ENCODE measurements around the gene NTRK3. TPM values are rescaled to one million over a fixed set of nuclear protein-coding genes. Genes with fewer than 3 reads are reported as not detected.

Gene NTRK3
- total RNA-seq, 1 donor = under 0.01 TPM

- no peak for DNase-seq (ENCODE audit: low read depth in 2 of 3, low spot score in 2 of 3)
Observed at GRCh38 chr15:88232771-88233201, 23.8 kb downstream of the NTRK3 start.

GRCh38 chr15:88231909-88232644, 24.5 kb downstream of the NTRK3 start:
- no peak for DNase-seq (ENCODE audit: low read depth in 2 of 3, low spot score in 2 of 3)

GRCh38 chr15:88230823-88231222, 25.7 kb downstream of the NTRK3 start:
- no peak for DNase-seq (ENCODE audit: low read depth in 2 of 3, low spot score in 2 of 3)

GRCh38 chr15:88225461-88225860, 31.1 kb downstream of the NTRK3 start:
- DNase-seq (ENCODE audit: low read depth in 2 of 3, low spot score in 2 of 3) = peak in 2 of 3 donors; percentile 10 to 23

DNA sequence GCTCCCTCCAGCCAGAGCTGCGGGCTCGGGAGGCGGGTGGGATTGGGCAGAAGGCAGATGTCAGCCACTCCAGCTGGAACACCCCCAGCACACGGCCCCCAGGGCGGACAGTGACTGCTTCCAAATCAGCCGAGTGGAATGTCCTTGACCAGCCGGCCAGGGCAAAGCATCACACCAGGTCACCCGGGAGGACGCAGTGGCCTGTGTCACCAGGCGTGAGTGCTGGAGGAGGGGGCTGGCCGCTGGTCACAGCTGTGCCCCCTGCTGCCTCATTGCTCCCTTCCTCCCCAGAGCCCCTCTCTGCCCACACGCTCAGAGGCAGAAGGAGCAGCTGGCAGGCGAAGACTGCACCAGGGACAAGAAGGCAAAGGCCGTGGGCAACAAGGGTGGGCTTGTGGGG, 33.5 kb downstream of the NTRK3 start:
- no peak for DNase-seq (ENCODE audit: low read depth in 2 of 3, low spot score in 2 of 3)

DNA sequence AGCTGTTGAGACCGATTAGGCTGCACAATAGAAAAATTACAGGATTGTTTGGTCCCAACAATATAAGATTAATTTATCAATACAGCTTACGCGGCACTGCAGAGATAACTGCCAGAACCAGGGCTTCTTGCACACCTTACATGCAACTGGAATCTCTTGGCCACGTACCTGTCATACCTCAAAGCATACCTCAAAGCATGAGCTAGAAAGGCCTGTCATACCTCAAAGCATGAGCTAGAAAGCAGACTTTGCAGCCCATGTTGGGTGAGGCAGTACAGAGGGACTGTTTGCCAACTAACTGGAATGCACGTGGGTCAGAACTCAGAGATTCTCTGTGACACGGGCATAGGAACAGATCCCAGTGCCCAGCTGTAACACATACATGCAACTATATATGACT, 34.7 kb downstream of the NTRK3 start:
- no peak for DNase-seq (ENCODE audit: low read depth in 2 of 3, low spot score in 2 of 3)

- no peak for DNase-seq (ENCODE audit: low read depth in 2 of 3, low spot score in 2 of 3)
Observed at GRCh38 chr15:88220443-88221335, 35.9 kb downstream of the NTRK3 start.

DNA sequence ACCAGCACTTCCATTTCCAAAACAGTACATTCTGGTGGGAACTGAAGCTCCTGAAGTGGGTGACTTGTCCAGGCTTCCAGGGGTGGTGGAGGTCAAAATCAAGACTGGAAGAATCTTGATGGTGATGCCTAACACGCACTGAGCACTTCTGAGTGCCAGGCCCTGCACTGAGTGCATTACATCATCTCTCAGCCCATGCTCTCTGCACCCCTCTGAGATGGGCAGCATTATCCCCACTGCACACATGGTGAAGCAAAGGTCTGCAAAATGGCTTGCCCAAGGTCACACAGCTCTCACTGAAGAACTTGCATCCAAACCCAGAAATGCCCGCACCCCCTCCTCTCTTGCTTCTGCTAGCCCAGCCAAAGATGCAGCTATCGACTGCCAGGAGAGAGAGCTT, 36.9 kb downstream of the NTRK3 start:
- no peak for DNase-seq (ENCODE audit: low read depth in 2 of 3, low spot score in 2 of 3)

DNA sequence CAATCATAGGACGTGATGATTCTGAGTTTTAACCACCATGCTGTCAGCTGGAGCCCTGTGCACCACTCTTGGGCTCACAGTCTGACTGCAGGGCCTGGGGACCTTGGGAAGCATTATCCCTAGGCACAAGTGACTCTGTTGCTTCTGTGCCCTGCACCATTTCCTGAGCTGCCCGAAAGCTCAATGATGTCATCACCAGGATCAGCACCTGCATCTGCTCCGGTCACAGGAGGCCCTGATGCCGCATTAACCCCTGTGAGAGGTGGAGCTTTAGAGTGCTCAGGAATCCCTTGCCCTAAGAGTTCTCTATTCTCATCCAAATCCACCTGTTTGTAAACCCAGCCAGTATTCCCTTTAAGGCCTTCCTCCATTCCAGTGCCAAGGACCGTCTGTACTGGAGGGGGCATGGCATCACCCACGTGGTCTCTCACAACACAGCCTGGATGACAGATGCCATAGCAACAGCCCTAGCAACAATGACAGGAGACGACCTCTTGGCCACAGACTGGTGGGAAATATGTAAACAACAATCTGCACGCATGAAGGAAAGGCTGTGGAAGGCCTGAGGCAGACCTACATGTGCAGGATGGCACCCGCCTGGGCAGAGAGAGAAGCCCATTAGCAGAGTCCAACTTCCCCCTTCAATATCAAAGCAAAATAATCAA, 37.9 kb downstream of the NTRK3 start:
- DNase-seq (ENCODE audit: low read depth in 2 of 3, low spot score in 2 of 3) = no peak

DNA sequence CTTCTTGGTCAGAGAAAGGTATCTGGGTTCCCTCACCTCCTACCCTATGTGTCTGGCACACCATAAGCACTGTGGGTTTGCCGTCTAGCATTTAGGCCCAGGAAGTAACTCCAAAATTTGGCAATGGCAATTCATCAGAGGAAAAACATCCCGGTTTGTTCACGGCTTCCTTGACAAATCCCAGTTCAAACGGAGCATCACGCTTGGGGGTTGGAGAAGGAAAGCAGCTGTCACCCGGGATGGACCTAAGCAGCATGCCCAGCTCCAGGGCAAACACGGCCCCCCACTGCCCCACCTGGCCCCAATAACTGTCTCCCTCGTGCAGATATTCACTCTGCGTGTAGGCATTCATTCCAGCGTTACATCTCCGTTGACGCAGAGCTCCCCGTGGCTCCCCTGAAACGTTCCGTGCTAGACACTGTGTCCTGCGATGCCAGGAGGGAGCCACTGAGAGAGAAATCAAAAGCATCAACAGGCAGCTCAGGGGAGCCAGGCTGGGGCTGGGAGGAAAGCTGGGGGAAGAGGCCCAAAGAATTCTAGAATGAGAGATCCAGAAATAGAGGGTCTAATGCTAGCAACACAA, 41.4 kb downstream of the NTRK3 start:
- no peak for DNase-seq (ENCODE audit: low read depth in 2 of 3, low spot score in 2 of 3)

DNA sequence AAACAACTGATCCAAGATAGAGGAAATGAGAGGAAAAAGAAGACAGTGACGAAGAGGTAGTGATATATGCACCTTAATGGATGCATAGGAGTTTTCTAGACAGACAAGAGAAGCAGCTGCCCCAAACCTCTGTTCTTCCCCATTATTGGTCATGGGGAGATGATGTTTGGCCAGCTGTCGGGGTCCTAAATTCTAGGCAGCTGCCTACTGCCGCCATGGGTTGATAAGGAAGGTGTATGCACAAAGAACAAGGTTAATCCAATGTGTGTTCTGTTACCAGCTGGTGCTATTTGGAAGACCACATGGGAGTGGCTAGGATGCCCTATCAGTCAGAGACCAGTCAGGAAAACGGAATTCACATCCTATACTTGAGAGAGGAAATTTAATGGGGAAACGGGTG, 47.4 kb downstream of the NTRK3 start:
- DNase-seq (ENCODE audit: low read depth in 2 of 3, low spot score in 2 of 3) = no peak

GRCh38 chr15:88208396-88208795, 48.1 kb downstream of the NTRK3 start:
- no peak for DNase-seq (ENCODE audit: low read depth in 2 of 3, low spot score in 2 of 3)

- no peak for DNase-seq (ENCODE audit: low read depth in 2 of 3, low spot score in 2 of 3)
Observed at GRCh38 chr15:88207565-88207964, 49.0 kb downstream of the NTRK3 start.

DNA sequence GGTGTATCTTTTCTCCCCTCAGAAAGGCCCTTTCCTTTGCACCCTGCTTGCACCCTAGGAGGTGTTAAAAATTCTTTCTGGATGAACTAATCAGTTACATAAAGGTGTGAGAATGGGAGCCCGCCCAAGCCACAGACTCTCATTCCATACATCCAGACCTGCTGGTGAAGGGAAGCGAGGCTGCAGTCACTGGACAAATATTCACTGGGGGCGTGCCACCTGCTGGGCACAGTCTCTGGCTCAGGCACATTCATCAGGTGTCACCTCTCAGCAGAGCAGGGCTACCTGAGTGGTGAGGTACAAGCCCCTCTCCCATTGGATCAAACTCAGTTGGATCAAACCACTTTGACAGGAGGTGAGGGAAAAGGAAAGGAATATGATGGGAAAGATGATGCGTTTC, 52.0 kb downstream of the NTRK3 start:
- DNase-seq (ENCODE audit: low read depth in 2 of 3, low spot score in 2 of 3) = no peak

GRCh38 chr15:88202231-88202630, 54.3 kb downstream of the NTRK3 start:
- DNase-seq (ENCODE audit: low read depth in 2 of 3, low spot score in 2 of 3) = no peak

- no peak for DNase-seq (ENCODE audit: low read depth in 2 of 3, low spot score in 2 of 3)
Observed at GRCh38 chr15:88201207-88201606, 55.3 kb downstream of the NTRK3 start.

DNA sequence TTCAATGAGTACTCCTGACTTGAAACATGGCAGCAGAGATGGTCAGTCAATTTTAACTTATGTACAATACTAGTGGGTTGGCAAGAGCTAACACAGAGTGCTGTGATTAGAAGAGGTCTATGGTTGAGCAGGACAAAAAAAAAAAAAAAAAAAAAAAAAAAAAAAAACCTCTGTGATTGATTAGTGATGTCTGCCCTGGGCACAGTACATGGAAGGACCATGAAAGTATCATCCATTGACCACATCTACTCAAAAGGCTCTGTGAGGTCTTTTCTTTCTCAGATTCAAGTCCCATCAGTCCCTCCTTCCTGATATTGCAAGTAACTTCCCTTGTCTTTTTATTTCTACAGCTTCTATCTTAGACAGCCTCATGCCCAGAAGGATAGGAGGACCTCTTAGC, 59.6 kb downstream of the NTRK3 start:
- DNase-seq (ENCODE audit: low read depth in 2 of 3, low spot score in 2 of 3) = no peak

DNA sequence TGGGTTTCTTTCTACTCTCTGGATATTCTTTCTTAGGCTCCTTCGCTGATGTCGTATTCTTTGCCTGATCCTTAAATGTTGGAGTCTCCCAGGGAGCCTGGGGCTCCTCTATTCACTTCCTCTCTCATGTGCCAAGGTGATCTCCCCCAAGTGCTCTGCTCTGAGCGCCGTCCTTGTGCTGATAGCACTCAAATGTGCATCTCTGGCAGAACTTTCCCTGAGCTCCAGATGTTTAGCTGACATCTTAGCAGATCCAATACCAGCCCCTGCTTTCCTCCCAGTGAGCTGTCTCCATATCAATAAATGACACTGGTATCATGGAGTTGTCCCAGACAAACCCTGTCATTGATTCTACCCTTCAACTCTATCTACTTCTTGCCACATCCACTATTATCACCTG, 62.4 kb downstream of the NTRK3 start:
- no peak for DNase-seq (ENCODE audit: low read depth in 2 of 3, low spot score in 2 of 3)

GRCh38 chr15:88193415-88193814, 63.1 kb downstream of the NTRK3 start:
- no peak for DNase-seq (ENCODE audit: low read depth in 2 of 3, low spot score in 2 of 3)

DNA sequence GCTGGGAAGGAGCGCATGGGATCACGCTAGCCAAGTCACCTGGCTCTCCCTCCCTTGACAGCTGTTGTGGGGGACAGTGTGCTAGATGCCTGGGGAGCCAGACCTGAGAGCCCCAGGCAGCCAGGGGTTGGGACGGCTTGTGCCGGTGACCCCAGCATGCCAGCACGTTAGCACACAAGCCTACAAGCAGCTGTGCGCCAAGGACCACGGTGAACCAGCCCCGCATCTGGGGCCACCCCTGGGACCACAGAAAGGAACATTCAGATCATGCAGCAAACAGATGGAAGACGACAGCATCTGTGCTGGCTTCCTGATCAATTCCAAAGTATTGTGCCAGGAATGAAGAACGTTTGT, 64.8 kb downstream of the NTRK3 start:
- no peak for DNase-seq (ENCODE audit: low read depth in 2 of 3, low spot score in 2 of 3)

- DNase-seq (ENCODE audit: low read depth in 2 of 3, low spot score in 2 of 3) = no peak
Observed at GRCh38 chr15:88190232-88190631, 66.3 kb downstream of the NTRK3 start.

Measured in hematopoietic multipotent progenitor cell (in vitro differentiated cells).